ENCODE data around the gene SCN7A.

SCN7A gene

GRCh38 chr2:166388481-166389070 lies 105.5 kb downstream of the SCN7A start:
- in situ Hi-C loops (cut with HindIII; ENCODE audit: low sequenced_read_pairs): no loop called here
- DNase-seq (ENCODE audit: low read depth, low spot score): no peak
- TF ChIP-seq, protein P1, sequence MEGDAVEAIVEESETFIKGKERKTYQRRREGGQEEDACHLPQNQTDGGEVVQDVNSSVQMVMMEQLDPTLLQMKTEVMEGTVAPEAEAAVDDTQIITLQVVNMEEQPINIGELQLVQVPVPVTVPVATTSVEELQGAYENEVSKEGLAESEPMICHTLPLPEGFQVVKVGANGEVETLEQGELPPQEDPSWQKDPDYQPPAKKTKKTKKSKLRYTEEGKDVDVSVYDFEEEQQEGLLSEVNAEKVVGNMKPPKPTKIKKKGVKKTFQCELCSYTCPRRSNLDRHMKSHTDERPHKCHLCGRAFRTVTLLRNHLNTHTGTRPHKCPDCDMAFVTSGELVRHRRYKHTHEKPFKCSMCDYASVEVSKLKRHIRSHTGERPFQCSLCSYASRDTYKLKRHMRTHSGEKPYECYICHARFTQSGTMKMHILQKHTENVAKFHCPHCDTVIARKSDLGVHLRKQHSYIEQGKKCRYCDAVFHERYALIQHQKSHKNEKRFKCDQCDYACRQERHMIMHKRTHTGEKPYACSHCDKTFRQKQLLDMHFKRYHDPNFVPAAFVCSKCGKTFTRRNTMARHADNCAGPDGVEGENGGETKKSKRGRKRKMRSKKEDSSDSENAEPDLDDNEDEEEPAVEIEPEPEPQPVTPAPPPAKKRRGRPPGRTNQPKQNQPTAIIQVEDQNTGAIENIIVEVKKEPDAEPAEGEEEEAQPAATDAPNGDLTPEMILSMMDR (IDR thresholded peaks at IDR 0.05; ENCODE audit: low read depth, low read length): no peak
- H3K4me3 ChIP-seq (ENCODE audit: low read depth, low read length): no peak overlapping the region

GRCh38 chr2:166385313-166385712 lies 108.7 kb downstream of the SCN7A start:
- TF ChIP-seq, protein P1 (IDR thresholded peaks at IDR 0.05; ENCODE audit: low read depth, low read length): no peak
- no peak overlapping the region for H3K4me3 ChIP-seq (ENCODE audit: low read depth, low read length)
- DNase-seq (ENCODE audit: low read depth, low spot score): no peak
- in situ Hi-C loops (cut with HindIII; ENCODE audit: low sequenced_read_pairs): no loop called here

- in situ Hi-C loops (cut with HindIII; ENCODE audit: low sequenced_read_pairs): no loop called here
- TF ChIP-seq, protein P1 (IDR thresholded peaks at IDR 0.05; ENCODE audit: low read depth, low read length): peak; percentile 16
- H3K4me3 ChIP-seq (ENCODE audit: low read depth, low read length): no peak overlapping the region
- peak; percentile 46 for DNase-seq (ENCODE audit: low read depth, low spot score)
Observed at GRCh38 chr2:166384774-166385173, 109.3 kb downstream of the SCN7A start.

GRCh38 chr2:166382448-166382847 lies 111.6 kb downstream of the SCN7A start:
- DNase-seq (ENCODE audit: low read depth, low spot score): no peak
- TF ChIP-seq, protein P1 (IDR thresholded peaks at IDR 0.05; ENCODE audit: low read depth, low read length): no peak
- in situ Hi-C loops (cut with HindIII; ENCODE audit: low sequenced_read_pairs): no loop called here
- no peak overlapping the region for H3K4me3 ChIP-seq (ENCODE audit: low read depth, low read length)

- no peak for DNase-seq (ENCODE audit: low read depth, low spot score)
- no peak overlapping the region for H3K4me3 ChIP-seq (ENCODE audit: low read depth, low read length)
- in situ Hi-C loops (cut with HindIII; ENCODE audit: low sequenced_read_pairs): no loop called here
- TF ChIP-seq, protein P1 (IDR thresholded peaks at IDR 0.05; ENCODE audit: low read depth, low read length): no peak
Observed at GRCh38 chr2:166380615-166381014, 113.4 kb downstream of the SCN7A start.

- in situ Hi-C loops (cut with HindIII; ENCODE audit: low sequenced_read_pairs): no loop called here
- TF ChIP-seq, protein P1 (IDR thresholded peaks at IDR 0.05; ENCODE audit: low read depth, low read length): no peak
- no peak overlapping the region for H3K4me3 ChIP-seq (ENCODE audit: low read depth, low read length)
- no peak for DNase-seq (ENCODE audit: low read depth, low spot score)
Observed at GRCh38 chr2:166376873-166377272, 117.2 kb downstream of the SCN7A start.

DNA sequence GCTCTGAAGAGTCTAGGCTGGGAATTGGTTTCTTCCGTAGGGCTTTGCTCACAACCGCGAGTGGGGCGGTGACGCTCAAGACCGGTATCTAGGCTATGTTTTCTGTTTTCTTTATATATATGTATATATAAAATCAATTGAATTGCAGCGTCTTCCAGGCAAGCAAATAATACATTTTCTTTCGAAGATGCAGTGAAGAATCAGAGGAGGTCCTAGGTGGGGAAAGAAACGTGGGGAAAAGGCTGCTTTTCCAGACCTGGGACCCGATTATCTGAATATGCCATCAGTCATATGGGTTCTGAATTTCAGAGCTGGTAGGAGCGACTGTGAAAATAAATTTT lies 117.6 kb downstream of the SCN7A start:
- DNase-seq (ENCODE audit: low read depth, low spot score): no peak
- peak overlapping the region; percentile 72 for H3K4me3 ChIP-seq (ENCODE audit: low read depth, low read length)
- TF ChIP-seq, protein P1 (IDR thresholded peaks at IDR 0.05; ENCODE audit: low read depth, low read length): no peak
- in situ Hi-C loops (cut with HindIII; ENCODE audit: low sequenced_read_pairs): no loop called here
